ENCODE data around the gene SLC17A7. TPM values are rescaled to one million over a fixed set of nuclear protein-coding genes. Genes with fewer than 3 reads are reported as not detected.

Gene SLC17A7
- total and polyA plus RNA-seq, 2 donors (not counting 3 experiments of a cell fraction or from before 2014, with no cell fraction given), result 0.07 to 0.13 TPM

- Histone ChIP-seq H3K4me1 (ENCODE audit: control insufficient read depth, extremely low read depth, insufficient read depth, low read length) (no peaks in the 10 kb centered on the region), H3K27ac (ENCODE audit: insufficient read depth, low read depth, low read length) (no peak overlapping the region), H4K20me1 (replicated peaks; ENCODE audit: control insufficient read depth, extremely low read depth, insufficient read depth, low read length) (no peaks in the 10 kb centered on the region), H2AFZ (ENCODE audit: low read depth, low read length) (no peak overlapping the region), H3K9me3 (replicated peaks; ENCODE audit: control insufficient read depth, insufficient read depth, low read length) (no peaks in the 10 kb centered on the region), H3K4me3 (replicated peaks in 1 of 3; ENCODE audit: insufficient read depth in 1 of 3, low read depth in 1 of 3, low read length in 3 of 3) (no peak overlapping the region), H3K4me2 (ENCODE audit: insufficient read depth, low read length) (no peak overlapping the region), H3K27me3 (ENCODE audit: control insufficient read depth in 2 of 2, insufficient read depth in 2 of 2, low read length in 2 of 2) (no peaks in the 10 kb centered on the region), H3K36me3 (ENCODE audit: control insufficient read depth in 2 of 2, extremely low read depth in 1 of 2, insufficient read depth in 2 of 2, low read length in 2 of 2) (no peaks in the 10 kb centered on the region), H3K79me2 (ENCODE audit: control insufficient read depth, insufficient read depth, low read length) (no peaks in the 10 kb centered on the region), H3K9ac (replicated peaks; ENCODE audit: extremely low read depth, insufficient read depth, low read length) (no peak overlapping the region), H3K9me1 (replicated peaks; ENCODE audit: control insufficient read depth, extremely low read depth, insufficient read depth, low read length) (no peaks in the 10 kb centered on the region)
- ChIA-PET POLR2A (no interaction called here), CTCF (no interaction called here)
- no peak for TF ChIP-seq JUN (IDR thresholded peaks at IDR 0.05; ENCODE audit: borderline replicate concordance, insufficient read depth, insufficient read length, low read depth)
- TF ChIP-seq POLR2AphosphoS5 (IDR thresholded peaks at IDR 0.05; ENCODE audit: insufficient read depth, low read depth, low read length), result no peak
- no peak for TF ChIP-seq GATA2 (IDR thresholded peaks at IDR 0.05; ENCODE audit: insufficient read depth, insufficient read length, low read depth, low read length)
- TF ChIP-seq POLR2A (IDR thresholded peaks at IDR 0.05; ENCODE audit: low read depth, low read length), result no peak
- TF ChIP-seq CTCF (IDR thresholded peaks at IDR 0.05; ENCODE audit: extremely low read depth in 1 of 2, insufficient read depth in 1 of 2, low read depth in 1 of 2, low read length in 2 of 2), result no peak
- TF ChIP-seq EZH2 (IDR thresholded peaks at IDR 0.05; ENCODE audit: borderline replicate concordance, low read depth, low read length, severe bottlenecking), result no peak
- TF ChIP-seq MAX (IDR thresholded peaks at IDR 0.05; ENCODE audit: insufficient read depth, insufficient read length), result no peak
- no peak for TF ChIP-seq FOS (IDR thresholded peaks at IDR 0.05; ENCODE audit: borderline replicate concordance, insufficient read depth, low read length)
- TF ChIP-seq MYC (IDR thresholded peaks at IDR 0.05; ENCODE audit: low read depth, low read length), result no peak
- no peak for DNase-seq (ENCODE audit: low read depth, low spot score)
- dilution Hi-C loops (cut with MboI; ENCODE audit: extremely low pct_ligation_motif_present, low sequenced_read_pairs) (no loop called here), intact Hi-C loops (cut with micrococcal nuclease) (no loop called here)
- BruUV-seq (replicated peaks), result no TSS peak
- no peak for FAIRE-seq
These were observed 41.3 kb downstream of the SLC17A7 start for GRCh38 chr19:49400029-49400428.
